ENCODE results near the gene TEAD1. TPM values are rescaled to one million over a fixed set of nuclear protein-coding genes. Genes with fewer than 3 reads are reported as not detected.
A peak's percentile ranks its signal among the peaks of the same experiment; 100 is the strongest.

The TEAD1 gene
- total and polyA plus RNA-seq, 3 experiments from 2014 or later: 0.59 to 0.89 TPM; not detected in 1

- Mint-ChIP-seq H3K4me3 (no peak overlapping the region), H3K27ac (no peak overlapping the region), H3K9me3 (peaks cover 0 to 1% (median 0%) of the 10 kb centered on the region in 5 donors), H3K36me3 (no peaks in the 10 kb centered on the region), H3K27me3 (peaks cover 10 to 40% of the 10 kb centered on the region in 2 donors), H3K4me1 (no peaks in the 10 kb centered on the region)
- H3K27me3 ChIP-seq (ENCODE audit: insufficient read depth, low read length, poor library complexity, severe bottlenecking): no peaks in the 10 kb centered on the region
- no peaks in the 10 kb centered on the region for H3K9me3 ChIP-seq (ENCODE audit: low read length)
- ChIA-PET CTCF (no interaction called here), POLR2A (no interaction called here)
- no peak overlapping the region for H3K4me3 ChIP-seq (ENCODE audit: low read length)
- no peaks in the 10 kb centered on the region for H3K4me1 ChIP-seq (ENCODE audit: insufficient read depth, low read length)
- DNase-seq: no peak
- no peaks in the 10 kb centered on the region for H3K36me3 ChIP-seq (ENCODE audit: insufficient read depth, low read length)
- no peak overlapping the region for H3K27ac ChIP-seq (ENCODE audit: low read depth, low read length)
These were observed 134.3 kb downstream of the TEAD1 start for GRCh38 chr11:12808519-12808918.

GRCh38 chr11:12809364-12809763, 135.1 kb downstream of the TEAD1 start:
- H3K27ac Mint-ChIP-seq: no peak overlapping the region
- Histone ChIP-seq H3K4me3 (ENCODE audit: low read length) (no peak overlapping the region), H3K27me3 (ENCODE audit: insufficient read depth, low read length, poor library complexity, severe bottlenecking) (no peaks in the 10 kb centered on the region), H3K36me3 (ENCODE audit: insufficient read depth, low read length) (no peaks in the 10 kb centered on the region), H3K27ac (ENCODE audit: low read depth, low read length) (no peak overlapping the region), H3K9me3 (ENCODE audit: low read length) (no peaks in the 10 kb centered on the region), H3K4me1 (ENCODE audit: insufficient read depth, low read length) (no peaks in the 10 kb centered on the region)
- H3K9me3 Mint-ChIP-seq: peaks cover 0 to 1% (median 0%) of the 10 kb centered on the region in 5 donors
- H3K36me3 Mint-ChIP-seq: no peaks in the 10 kb centered on the region
- ChIA-PET CTCF (no interaction called here), POLR2A (no interaction called here)
- no peak overlapping the region for H3K4me3 Mint-ChIP-seq
- DNase-seq: no peak
- H3K4me1 Mint-ChIP-seq: peaks cover 0 to 2% (median 0%) of the 10 kb centered on the region in 3 donors
- H3K27me3 Mint-ChIP-seq: peaks cover 15 to 38% of the 10 kb centered on the region in 2 donors

GRCh38 chr11:12809864-12810567, 135.8 kb downstream of the TEAD1 start:
- Mint-ChIP-seq H3K27ac (no peak overlapping the region), H3K9me3 (peaks cover 0 to 1% (median 0%) of the 10 kb centered on the region in 5 donors), H3K27me3 (peaks cover 17 to 41% of the 10 kb centered on the region in 2 donors), H3K4me1 (peaks cover 0 to 7% (median 0%) of the 10 kb centered on the region in 3 donors), H3K36me3 (no peaks in the 10 kb centered on the region), H3K4me3 (no peak overlapping the region)
- DNase-seq: no peak
- Histone ChIP-seq H3K9me3 (ENCODE audit: low read length) (no peaks in the 10 kb centered on the region), H3K36me3 (ENCODE audit: insufficient read depth, low read length) (no peaks in the 10 kb centered on the region), H3K27me3 (ENCODE audit: insufficient read depth, low read length, poor library complexity, severe bottlenecking) (no peaks in the 10 kb centered on the region), H3K4me1 (ENCODE audit: insufficient read depth, low read length) (no peaks in the 10 kb centered on the region), H3K27ac (ENCODE audit: low read depth, low read length) (no peak overlapping the region), H3K4me3 (ENCODE audit: low read length) (no peak overlapping the region)
- ChIA-PET CTCF (no interaction called here), POLR2A (no interaction called here)

- no peaks in the 10 kb centered on the region for H3K36me3 ChIP-seq (ENCODE audit: insufficient read depth, low read length)
- Mint-ChIP-seq H3K9me3 (peaks cover 0 to 1% (median 0%) of the 10 kb centered on the region in 5 donors), H3K27ac (no peak overlapping the region), H3K4me3 (no peak overlapping the region), H3K27me3 (peaks cover 17 to 42% of the 10 kb centered on the region in 2 donors), H3K36me3 (no peaks in the 10 kb centered on the region), H3K4me1 (peaks cover 0 to 7% (median 2%) of the 10 kb centered on the region in 3 donors)
- no peaks in the 10 kb centered on the region for H3K27me3 ChIP-seq (ENCODE audit: insufficient read depth, low read length, poor library complexity, severe bottlenecking)
- no peaks in the 10 kb centered on the region for H3K9me3 ChIP-seq (ENCODE audit: low read length)
- no peak overlapping the region for H3K27ac ChIP-seq (ENCODE audit: low read depth, low read length)
- no peak for DNase-seq
- ChIA-PET CTCF (no interaction called here), POLR2A (no interaction called here)
- no peaks in the 10 kb centered on the region for H3K4me1 ChIP-seq (ENCODE audit: insufficient read depth, low read length)
- H3K4me3 ChIP-seq (ENCODE audit: low read length): no peak overlapping the region
These were observed 136.3 kb downstream of the TEAD1 start for GRCh38 chr11:12810568-12810894.

- peaks cover 0 to 1% (median 0%) of the 10 kb centered on the region in 5 donors for H3K9me3 Mint-ChIP-seq
- H3K4me3 Mint-ChIP-seq: no peak overlapping the region
- no peak for DNase-seq
- POLR2A ChIA-PET: no interaction called here
- peaks cover 0 to 7% (median 2%) of the 10 kb centered on the region in 3 donors for H3K4me1 Mint-ChIP-seq
- Histone ChIP-seq H3K36me3 (ENCODE audit: insufficient read depth, low read length) (no peaks in the 10 kb centered on the region), H3K4me3 (ENCODE audit: low read length) (no peak overlapping the region), H3K4me1 (ENCODE audit: insufficient read depth, low read length) (no peaks in the 10 kb centered on the region), H3K27ac (ENCODE audit: low read depth, low read length) (no peak overlapping the region), H3K9me3 (ENCODE audit: low read length) (no peaks in the 10 kb centered on the region), H3K27me3 (ENCODE audit: insufficient read depth, low read length, poor library complexity, severe bottlenecking) (no peaks in the 10 kb centered on the region)
- H3K27me3 Mint-ChIP-seq: peaks cover 17 to 45% of the 10 kb centered on the region in 2 donors
- CTCF ChIA-PET: no interaction called here
- no peak overlapping the region for H3K27ac Mint-ChIP-seq
- H3K36me3 Mint-ChIP-seq: no peaks in the 10 kb centered on the region
These were observed 137.6 kb downstream of the TEAD1 start for GRCh38 chr11:12811861-12812260.

GRCh38 chr11:12812849-12813248, 138.6 kb downstream of the TEAD1 start:
- Mint-ChIP-seq H3K27ac (no peak overlapping the region), H3K27me3 (peaks cover 20 to 50% of the 10 kb centered on the region in 2 donors), H3K36me3 (no peaks in the 10 kb centered on the region), H3K4me1 (peaks cover 0 to 7% (median 2%) of the 10 kb centered on the region in 3 donors), H3K4me3 (no peak overlapping the region), H3K9me3 (peaks cover 0 to 1% (median 0%) of the 10 kb centered on the region in 5 donors)
- H3K4me1 ChIP-seq (ENCODE audit: insufficient read depth, low read length): no peaks in the 10 kb centered on the region
- H3K27ac ChIP-seq (ENCODE audit: low read depth, low read length): no peak overlapping the region
- H3K9me3 ChIP-seq (ENCODE audit: low read length): no peaks in the 10 kb centered on the region
- no peak for DNase-seq
- H3K27me3 ChIP-seq (ENCODE audit: insufficient read depth, low read length, poor library complexity, severe bottlenecking): no peaks in the 10 kb centered on the region
- CTCF ChIA-PET: no interaction called here
- no peaks in the 10 kb centered on the region for H3K36me3 ChIP-seq (ENCODE audit: insufficient read depth, low read length)
- POLR2A ChIA-PET: no interaction called here
- H3K4me3 ChIP-seq (ENCODE audit: low read length): no peak overlapping the region

GRCh38 chr11:12813371-12814225, 139.4 kb downstream of the TEAD1 start:
- no peak overlapping the region for H3K4me3 Mint-ChIP-seq
- Histone ChIP-seq H3K27ac (ENCODE audit: low read depth, low read length) (no peak overlapping the region), H3K36me3 (ENCODE audit: insufficient read depth, low read length) (no peaks in the 10 kb centered on the region), H3K4me3 (ENCODE audit: low read length) (no peak overlapping the region), H3K27me3 (ENCODE audit: insufficient read depth, low read length, poor library complexity, severe bottlenecking) (no peaks in the 10 kb centered on the region), H3K4me1 (ENCODE audit: insufficient read depth, low read length) (no peaks in the 10 kb centered on the region), H3K9me3 (ENCODE audit: low read length) (no peaks in the 10 kb centered on the region)
- no peak overlapping the region for H3K27ac Mint-ChIP-seq
- no peak for DNase-seq
- peaks cover 0 to 1% (median 0%) of the 10 kb centered on the region in 5 donors for H3K9me3 Mint-ChIP-seq
- no peaks in the 10 kb centered on the region for H3K36me3 Mint-ChIP-seq
- ChIA-PET CTCF (no interaction called here), POLR2A (no interaction called here)
- H3K4me1 Mint-ChIP-seq: peaks cover 0 to 7% (median 2%) of the 10 kb centered on the region in 3 donors
- peaks cover 20 to 52% of the 10 kb centered on the region in 2 donors for H3K27me3 Mint-ChIP-seq

- POLR2A ChIA-PET: no interaction called here
- Mint-ChIP-seq H3K36me3 (no peaks in the 10 kb centered on the region), H3K4me3 (no peak overlapping the region), H3K9me3 (peaks cover 0 to 1% (median 0%) of the 10 kb centered on the region in 5 donors), H3K27ac (peak overlapping the region in 1 of 8 donors; percentile 30), H3K4me1 (peaks cover 0 to 7% (median 2%) of the 10 kb centered on the region in 3 donors), H3K27me3 (peaks cover 22 to 52% of the 10 kb centered on the region in 2 donors)
- Histone ChIP-seq H3K27ac (ENCODE audit: low read depth, low read length) (no peak overlapping the region), H3K36me3 (ENCODE audit: insufficient read depth, low read length) (no peaks in the 10 kb centered on the region), H3K27me3 (ENCODE audit: insufficient read depth, low read length, poor library complexity, severe bottlenecking) (no peaks in the 10 kb centered on the region), H3K4me3 (ENCODE audit: low read length) (no peak overlapping the region), H3K4me1 (ENCODE audit: insufficient read depth, low read length) (no peaks in the 10 kb centered on the region), H3K9me3 (ENCODE audit: low read length) (no peaks in the 10 kb centered on the region)
- CTCF ChIA-PET: interaction anchor here (0.7 kb wide), 1 partner anchor 84 kb away, joined by 3 read pairs; no protein-coding TSS in a partner anchor
- DNase-seq: no peak
These were observed 140.9 kb downstream of the TEAD1 start for GRCh38 chr11:12815129-12815480.
